Esophagus (tissue), 2 donors: Measurements from ENCODE around the gene THY1. TPM values are rescaled to one million over a fixed set of nuclear protein-coding genes. Genes with fewer than 3 reads are reported as not detected.
"Not testable (repeated sequence)": the region's sequence is repeated elsewhere in the genome, so short reads cannot be mapped to it uniquely, and the experiment has no call there.

Source experiments
- H3K27ac ChIP-seq, 2 donors: one replicate each; pipeline ENCODE4 v1.5.1; 2013; ENCODE audit warnings: low read depth in 2 of 2, mild to moderate bottlenecking in 2 of 2, inconsistent platforms in 1 of 2, low read length in 1 of 2, moderate library complexity in 1 of 2
- H3K27me3 ChIP-seq, 2 donors: one replicate each; pipeline ENCODE4 v1.6.1; 2013; ENCODE audit warnings: low read length in 2 of 2, control low read depth in 1 of 2, mild to moderate bottlenecking in 1 of 2; ENCODE audit not compliant: insufficient read depth in 2 of 2, control insufficient read depth in 1 of 2
- H3K36me3 ChIP-seq, 2 donors: one replicate each; pipeline ENCODE4 v1.6.1; 2013; ENCODE audit warnings: low read length in 1 of 2; ENCODE audit not compliant: control insufficient read depth in 2 of 2, insufficient read depth in 2 of 2
- H3K4me1 ChIP-seq, 2 donors: one replicate each; pipeline ENCODE4 v1.6.1; 2013; ENCODE audit warnings: low read length in 1 of 2; ENCODE audit not compliant: control insufficient read depth in 2 of 2, insufficient read depth in 2 of 2
- H3K4me3 ChIP-seq, 2 donors: one replicate each; pipeline ENCODE4 v1.5.1; 2013; ENCODE audit warnings: low read length in 2 of 2, mild to moderate bottlenecking in 2 of 2, low read depth in 1 of 2, moderate library complexity in 1 of 2
- H3K9me3 ChIP-seq, 2 donors: one replicate each; pipeline ENCODE4 v1.6.1; 2013; ENCODE audit warnings: mild to moderate bottlenecking in 2 of 2, low read depth in 1 of 2, low read length in 1 of 2, moderate library complexity in 1 of 2; ENCODE audit not compliant: control insufficient read depth in 2 of 2, insufficient read depth in 1 of 2
- WGBS, 2 donors: extraction: QIAGEN DNeasy Blood & Tissue Kit; methylation state at CpG; one replicate each; pipeline ENCODE4 v1.1.7; 2013; 5-methylcytosine and 5-hydroxymethylcytosine counted together
- polyA plus RNA-seq, 2 donors: library from polyadenylated mRNA; stranded (reverse); fragments of 200-250 nt; gene quantifications; one replicate each; pipeline ENCODE4 v1.2.3, GENCODE V29; 2013
- donor health status: healthy with polysubstance abuse.
- donor health status: Bipolar disorder and iron deficiency.

Gene THY1
- polyA plus RNA-seq, 2 donors, result 0.92 to 1.2 TPM

DNA sequence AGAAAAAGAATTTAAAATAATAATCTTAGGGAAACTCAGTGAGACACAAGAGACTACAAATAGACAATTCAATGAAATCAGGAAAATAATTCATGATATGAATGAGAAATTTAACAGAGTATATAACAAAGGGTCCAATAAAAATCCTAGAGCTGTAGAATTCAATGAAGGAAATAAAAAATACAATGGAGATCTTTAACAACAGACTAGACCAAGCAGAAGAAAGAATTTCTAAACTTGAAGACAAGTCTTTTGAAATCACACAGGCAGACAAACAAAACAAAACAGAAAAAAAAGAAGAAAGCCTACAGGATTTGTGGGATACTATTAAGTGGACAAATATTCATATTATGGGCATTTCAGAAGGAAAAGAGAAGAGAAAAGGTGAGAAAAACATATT lies 25.2 kb downstream of the THY1 start:
- Histone ChIP-seq H3K27ac (no peak overlapping the region), H3K9me3 (no peaks in the 10 kb centered on the region), H3K27me3 (no peaks in the 10 kb centered on the region), H3K36me3 (no peaks in the 10 kb centered on the region), H3K4me1 (no peaks in the 10 kb centered on the region), H3K4me3 (no peak overlapping the region)

DNA sequence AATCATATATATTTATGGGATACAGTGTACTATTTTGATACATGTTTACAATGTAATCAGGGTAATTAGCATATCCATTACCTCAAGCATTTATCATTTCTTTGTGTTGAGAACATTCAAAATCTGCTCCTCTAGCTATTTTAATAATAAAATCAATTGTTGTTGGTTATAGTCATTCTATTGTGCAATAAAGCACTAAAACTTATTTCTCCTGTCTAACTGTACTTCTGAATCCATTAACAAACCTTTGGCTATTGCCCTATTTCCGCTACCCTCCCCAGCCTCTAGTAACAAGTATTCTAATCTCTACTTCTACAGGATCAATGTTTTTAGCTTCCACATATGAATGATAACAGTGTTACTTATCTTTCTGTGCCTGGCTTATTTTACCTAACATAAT lies 26.1 kb downstream of the THY1 start:
- 97 to 100% methylated on average over 1 of the region's 1 CpG for WGBS, 2 donors
- no peak overlapping the region for H3K27ac ChIP-seq
- H3K4me1 ChIP-seq, result no peaks in the 10 kb centered on the region
- H3K9me3 ChIP-seq, result no peaks in the 10 kb centered on the region
- no peaks in the 10 kb centered on the region for H3K27me3 ChIP-seq
- H3K36me3 ChIP-seq, result no peaks in the 10 kb centered on the region
- H3K4me3 ChIP-seq, result no peak overlapping the region

DNA sequence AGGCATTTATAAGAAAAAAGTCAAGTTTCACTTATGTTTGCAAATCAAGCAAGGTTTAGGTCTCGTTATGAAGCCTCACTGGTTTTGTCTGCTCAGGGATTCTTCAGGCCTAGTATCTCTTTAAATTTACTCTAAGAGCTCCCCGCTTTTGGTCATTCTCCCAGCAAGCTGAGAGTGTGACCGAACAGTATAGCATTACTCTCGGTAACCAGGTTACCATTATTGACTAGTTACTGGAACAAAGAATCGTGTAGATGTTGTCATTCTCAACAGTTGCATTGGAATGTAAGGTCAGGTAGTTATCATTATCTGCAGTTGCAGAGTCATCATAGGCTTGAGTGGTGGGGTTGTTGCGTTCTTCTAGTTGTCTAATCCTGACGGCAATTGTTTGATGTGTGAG lies 31.7 kb downstream of the THY1 start:
- Histone ChIP-seq H3K27me3 (no peaks in the 10 kb centered on the region), H3K36me3 (no peaks in the 10 kb centered on the region)
- whole genome bisulfite sequencing, 2 donors, result 90 to 91% methylated on average over 7 of the region's 7 CpGs

GRCh38 chr11:119389611-119390254 lies 33.2 kb downstream of the THY1 start:
- H3K27me3 ChIP-seq, result no peaks in the 10 kb centered on the region
- H3K36me3 ChIP-seq, result no peaks in the 10 kb centered on the region
- no peaks in the 10 kb centered on the region for H3K4me1 ChIP-seq
- peak overlapping the region in 1 of 2 donors; percentile 40 for H3K27ac ChIP-seq
- H3K9me3 ChIP-seq, result no peaks in the 10 kb centered on the region
- 65 to 77% methylated on average over 5 of the region's 5 CpGs for WGBS, 2 donors
- H3K4me3 ChIP-seq, result no peak overlapping the region

More for the DNA sequence above, 31.7 kb downstream of the THY1 start:
- no peaks in the 10 kb centered on the region for H3K9me3 ChIP-seq
- no peaks in the 10 kb centered on the region for H3K4me1 ChIP-seq
- H3K4me3 ChIP-seq, result no peak overlapping the region
- H3K27ac ChIP-seq, result no peak overlapping the region

DNA sequence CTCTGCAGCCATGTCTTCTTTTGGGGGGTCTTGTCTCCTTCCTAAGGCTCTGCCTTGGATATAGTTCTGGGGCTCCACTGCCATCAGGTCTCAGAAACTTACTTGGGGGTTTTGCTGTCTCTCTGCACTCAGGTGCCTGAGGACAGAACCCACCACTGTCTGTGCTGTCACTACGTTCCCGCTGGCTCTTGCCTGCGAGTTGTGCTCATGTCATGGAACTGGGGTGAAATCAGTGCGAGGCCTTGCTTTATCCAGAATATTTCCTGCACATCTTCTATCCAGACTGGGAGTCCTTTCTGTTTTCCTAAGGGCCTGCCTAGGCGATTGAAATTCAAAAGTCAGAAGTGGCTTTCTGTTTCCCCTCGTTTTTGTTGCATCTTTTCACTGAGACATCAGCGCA lies 34.9 kb downstream of the THY1 start:
- H3K9me3 ChIP-seq, result no peaks in the 10 kb centered on the region
- 87 to 89% methylated on average over 7 of the region's 7 CpGs for WGBS, 2 donors

DNA sequence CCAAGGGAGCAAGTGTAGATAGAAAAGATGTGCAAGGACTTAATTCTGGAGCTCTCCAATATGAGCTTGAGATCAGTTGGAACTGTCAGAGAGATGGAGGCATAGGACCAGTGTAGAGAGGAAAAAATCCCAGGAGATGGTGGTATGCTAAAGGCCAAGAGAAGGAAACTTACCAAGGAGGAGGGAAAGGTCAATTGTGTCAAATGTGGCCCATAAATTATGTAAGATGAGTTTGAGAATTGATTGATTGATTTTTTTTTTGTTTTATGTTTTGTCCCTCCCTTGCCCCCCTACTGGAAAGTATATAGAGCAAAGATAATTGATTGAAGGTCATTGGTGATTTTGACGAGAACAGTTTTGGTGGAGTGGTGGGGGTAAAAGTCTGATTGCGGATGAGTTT lies 38.6 kb downstream of the THY1 start:
- Histone ChIP-seq H3K9me3 (no peaks in the 10 kb centered on the region), H3K36me3 (no peaks in the 10 kb centered on the region), H3K27me3 (no peaks in the 10 kb centered on the region), H3K4me3 (no peak overlapping the region), H3K4me1 (peaks cover 0 to 7% of the 10 kb centered on the region in 2 donors), H3K27ac (no peak overlapping the region)
- 77 to 89% methylated on average over 2 of the region's 2 CpGs for WGBS, 2 donors

More for the DNA sequence above, 34.9 kb downstream of the THY1 start:
- no peaks in the 10 kb centered on the region for H3K36me3 ChIP-seq
- H3K4me3 ChIP-seq, result no peak overlapping the region
- no peaks in the 10 kb centered on the region for H3K4me1 ChIP-seq
- H3K27me3 ChIP-seq, result no peaks in the 10 kb centered on the region
- H3K27ac ChIP-seq, result no peak overlapping the region

- H3K36me3 ChIP-seq, H3K27me3 ChIP-seq, H3K9me3 ChIP-seq, H3K27ac ChIP-seq: not testable (repeated sequence)
- H3K4me3 ChIP-seq, result peak overlapping the region in 1 of 2 donors; percentile 37
- H3K4me1 ChIP-seq, result peaks cover 0 to 12% of the 10 kb centered on the region in 2 donors
- WGBS, 2 donors, result 91% methylated on average over 14 of the region's 14 CpGs
Measured at GRCh38 chr11:119382513-119382912, 40.5 kb downstream of the THY1 start.

GRCh38 chr11:119382101-119382500 lies 40.9 kb downstream of the THY1 start:
- Histone ChIP-seq H3K27ac (peak overlapping the region; percentile 24 to 47), H3K36me3 (no peaks in the 10 kb centered on the region), H3K4me3 (peak overlapping the region; percentile 10 to 37), H3K9me3 (no peaks in the 10 kb centered on the region), H3K27me3 (no peaks in the 10 kb centered on the region), H3K4me1 (peaks cover 0 to 13% of the 10 kb centered on the region in 2 donors)
- WGBS, 2 donors, result 11 to 14% methylated on average over 9 of the region's 9 CpGs

DNA sequence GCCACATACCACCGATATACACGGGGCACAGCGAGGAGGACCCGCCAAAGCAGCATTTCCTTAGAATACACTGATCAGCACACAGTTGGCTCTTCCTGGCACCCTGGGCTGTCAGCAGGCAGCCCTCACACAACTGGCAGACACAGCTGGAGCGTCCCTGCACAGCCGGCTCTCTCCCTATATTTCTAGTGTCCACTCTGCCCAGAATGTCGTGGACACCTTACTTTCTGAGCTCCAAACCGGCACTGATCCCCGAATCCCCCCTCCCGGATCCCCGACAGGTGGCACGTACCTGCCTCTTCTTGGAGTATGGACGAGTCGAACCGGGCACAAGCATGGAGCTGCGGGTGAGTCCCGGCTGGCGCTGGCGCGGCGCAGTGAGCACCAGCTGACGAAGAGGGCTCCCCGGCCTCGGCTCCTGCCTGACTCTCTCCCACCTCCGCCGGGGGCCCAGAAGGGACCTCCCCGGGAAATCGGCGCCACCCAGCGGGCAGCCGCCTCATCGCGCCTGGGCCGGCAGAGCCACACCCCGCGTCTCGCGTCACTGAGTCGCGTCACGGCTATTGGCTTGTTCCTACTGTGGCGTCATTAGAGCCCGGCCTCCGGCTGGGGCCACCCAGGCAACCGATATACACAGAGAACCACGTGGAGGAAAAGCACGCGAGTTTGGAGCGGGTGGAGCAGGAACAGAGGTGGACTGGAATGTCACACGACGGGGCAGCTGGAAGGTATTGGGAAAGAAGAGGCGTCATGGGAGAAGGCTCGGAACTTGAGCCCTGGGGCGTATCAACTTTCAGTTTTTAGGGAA lies 41.6 kb downstream of the THY1 start, which contains the start of gene USP2:
USP2 (minus strand) TSS at position 510 of the 808 bp plus-strand sequence. CDS start 8,210 bp downstream, outside the sequence.
- H3K4me3 ChIP-seq, result peak within 1 kb of the TSS; percentile 37 to 50
- WGBS, 2 donors, result 0 to 1% methylated on average over 54 of the region's 54 CpGs
- H3K4me1 ChIP-seq, result peaks cover under 1 to 17% of the 10 kb centered on the region in 2 donors
- no peaks in the 10 kb centered on the region for H3K36me3 ChIP-seq
- peak within 1 kb of the TSS; percentile 58 to 76 for H3K27ac ChIP-seq
- no peaks in the 10 kb centered on the region for H3K9me3 ChIP-seq
- no peaks in the 10 kb centered on the region for H3K27me3 ChIP-seq
